ENCODE data around the gene TMEM74B.

Gene TMEM74B

DNA sequence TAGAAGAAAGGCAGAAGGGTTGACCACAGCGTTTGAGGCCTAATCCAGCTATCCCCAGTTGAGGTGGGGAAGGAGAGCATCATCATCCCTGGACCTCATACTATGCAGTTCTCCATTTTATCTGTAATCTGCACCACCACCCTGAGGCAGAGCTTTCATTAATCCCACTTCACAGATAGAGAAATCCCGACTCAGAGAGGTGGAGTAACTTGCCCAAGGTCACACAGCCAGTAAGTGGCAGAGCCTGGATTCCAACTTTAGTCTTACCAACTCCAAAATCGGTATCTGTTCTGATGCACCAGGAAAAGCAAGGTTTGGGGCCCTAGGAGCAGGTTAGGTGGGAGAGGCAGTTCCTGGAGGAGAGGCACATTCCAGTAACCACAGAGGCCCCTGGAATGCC lies 6.7 kb downstream of the TMEM74B start:
- TF ChIP-seq, protein P1, sequence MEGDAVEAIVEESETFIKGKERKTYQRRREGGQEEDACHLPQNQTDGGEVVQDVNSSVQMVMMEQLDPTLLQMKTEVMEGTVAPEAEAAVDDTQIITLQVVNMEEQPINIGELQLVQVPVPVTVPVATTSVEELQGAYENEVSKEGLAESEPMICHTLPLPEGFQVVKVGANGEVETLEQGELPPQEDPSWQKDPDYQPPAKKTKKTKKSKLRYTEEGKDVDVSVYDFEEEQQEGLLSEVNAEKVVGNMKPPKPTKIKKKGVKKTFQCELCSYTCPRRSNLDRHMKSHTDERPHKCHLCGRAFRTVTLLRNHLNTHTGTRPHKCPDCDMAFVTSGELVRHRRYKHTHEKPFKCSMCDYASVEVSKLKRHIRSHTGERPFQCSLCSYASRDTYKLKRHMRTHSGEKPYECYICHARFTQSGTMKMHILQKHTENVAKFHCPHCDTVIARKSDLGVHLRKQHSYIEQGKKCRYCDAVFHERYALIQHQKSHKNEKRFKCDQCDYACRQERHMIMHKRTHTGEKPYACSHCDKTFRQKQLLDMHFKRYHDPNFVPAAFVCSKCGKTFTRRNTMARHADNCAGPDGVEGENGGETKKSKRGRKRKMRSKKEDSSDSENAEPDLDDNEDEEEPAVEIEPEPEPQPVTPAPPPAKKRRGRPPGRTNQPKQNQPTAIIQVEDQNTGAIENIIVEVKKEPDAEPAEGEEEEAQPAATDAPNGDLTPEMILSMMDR (IDR thresholded peaks at IDR 0.05; ENCODE audit: insufficient read depth, low read depth, low read length, missing control alignments), result no peak
- no peak overlapping the region for H3K4me3 ChIP-seq (ENCODE audit: low read length)
- DNase-seq (ENCODE audit: low read depth), result no peak

DNA sequence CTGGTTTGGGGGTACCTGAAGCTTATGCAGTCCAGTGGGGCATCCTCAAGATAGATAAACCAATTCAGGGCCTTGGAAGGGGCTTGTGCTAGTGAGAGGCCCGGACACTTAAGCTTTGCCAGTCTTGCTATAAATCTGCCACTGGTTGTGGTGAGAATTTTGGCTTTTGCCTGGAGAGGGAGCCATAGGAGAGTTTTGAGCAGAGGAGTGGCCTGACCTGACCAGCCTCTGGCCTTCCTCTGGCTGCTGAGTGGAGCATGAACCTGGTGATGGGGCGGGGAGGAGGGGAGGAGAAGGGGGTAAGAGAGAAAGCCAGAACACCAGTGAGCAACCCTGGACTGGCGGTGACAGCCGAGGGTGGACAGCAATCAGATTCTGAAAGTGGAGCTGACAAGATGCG lies 7.1 kb downstream of the TMEM74B start:
- TF ChIP-seq, protein P1 (IDR thresholded peaks at IDR 0.05; ENCODE audit: insufficient read depth, low read depth, low read length, missing control alignments), result no peak
- peak; percentile 25 for DNase-seq (ENCODE audit: low read depth)
- H3K4me3 ChIP-seq (ENCODE audit: low read length), result no peak overlapping the region

DNA sequence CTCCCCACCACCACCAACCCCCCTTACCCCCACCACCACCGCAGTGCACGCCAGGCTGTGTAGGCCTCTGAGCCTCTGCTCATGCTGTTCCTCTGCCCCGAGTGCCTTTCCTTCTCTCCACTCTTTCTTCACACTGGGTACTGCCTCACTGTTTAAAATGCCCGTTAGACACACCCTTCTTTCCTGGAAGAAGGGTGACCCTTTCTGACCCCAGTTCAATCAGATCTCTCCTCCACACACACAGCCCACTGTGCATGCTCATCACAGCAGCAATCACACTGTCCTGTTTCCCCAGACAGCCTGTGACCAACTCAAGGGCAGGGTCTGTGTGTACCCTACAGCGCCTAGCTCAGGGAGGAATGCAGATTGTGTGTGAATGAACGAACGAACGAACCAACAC lies 10.0 kb downstream of the TMEM74B start:
- H3K4me3 ChIP-seq (ENCODE audit: low read length), result no peak overlapping the region
- DNase-seq (ENCODE audit: low read depth), result no peak
- TF ChIP-seq, protein P1 (IDR thresholded peaks at IDR 0.05; ENCODE audit: insufficient read depth, low read depth, low read length, missing control alignments), result no peak

DNA sequence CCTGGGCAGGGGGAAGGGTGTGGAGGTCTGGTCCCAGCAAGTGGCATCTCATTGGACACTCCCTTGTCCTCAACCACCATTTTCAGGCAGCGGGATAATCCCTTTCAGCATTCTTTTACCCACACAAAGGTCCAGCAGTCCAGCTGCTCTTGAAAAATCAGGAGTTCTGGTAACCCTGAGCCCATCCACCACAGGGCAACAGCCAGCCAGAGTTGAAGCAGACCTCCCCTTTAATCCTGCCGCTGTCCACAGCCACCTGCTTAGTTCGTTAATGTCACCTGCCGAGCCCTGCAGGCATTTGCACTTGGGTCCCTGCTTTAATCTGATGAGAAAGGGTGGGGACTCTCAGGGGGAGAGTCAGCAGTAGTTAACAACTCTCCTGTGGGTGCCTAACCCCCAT lies 11.1 kb downstream of the TMEM74B start:
- no peak overlapping the region for H3K4me3 ChIP-seq (ENCODE audit: low read length)
- TF ChIP-seq, protein P1 (IDR thresholded peaks at IDR 0.05; ENCODE audit: insufficient read depth, low read depth, low read length, missing control alignments), result no peak
- DNase-seq (ENCODE audit: low read depth), result no peak

DNA sequence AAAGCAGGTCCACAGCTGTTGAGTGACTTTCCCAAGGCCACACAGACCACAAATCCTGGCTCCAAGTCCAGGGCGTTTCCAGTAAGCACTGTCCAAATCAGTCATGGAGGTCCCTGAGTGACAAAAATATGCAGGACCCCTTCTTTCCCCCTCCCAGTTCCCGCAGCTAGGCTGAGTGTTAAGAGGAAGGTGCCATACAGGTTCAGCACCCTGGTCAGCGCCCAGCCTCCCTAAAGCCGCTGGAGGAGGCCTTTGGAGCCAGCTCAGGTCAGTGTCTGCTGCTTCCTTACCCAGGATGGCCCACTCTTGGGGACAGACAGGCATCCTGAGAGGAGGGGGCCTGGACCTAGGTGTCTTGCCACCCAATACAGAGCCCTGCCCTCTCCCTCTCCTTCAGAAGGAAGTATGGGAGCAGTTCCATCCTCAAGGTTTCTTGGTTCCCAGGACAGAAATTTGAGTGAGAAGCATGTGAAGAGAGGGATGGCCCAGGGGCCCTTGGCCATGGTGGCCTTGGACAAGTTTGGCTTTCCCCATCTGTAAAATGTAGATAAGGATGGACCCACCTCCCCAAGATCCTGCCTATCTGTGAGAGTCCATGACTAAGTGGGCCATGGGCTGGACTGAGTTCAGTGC lies 13.2 kb downstream of the TMEM74B start:
- TF ChIP-seq, protein P1 (IDR thresholded peaks at IDR 0.05; ENCODE audit: insufficient read depth, low read depth, low read length, missing control alignments), result no peak
- H3K4me3 ChIP-seq (ENCODE audit: low read length), result no peak overlapping the region
- DNase-seq (ENCODE audit: low read depth), result peak; percentile 52

DNA sequence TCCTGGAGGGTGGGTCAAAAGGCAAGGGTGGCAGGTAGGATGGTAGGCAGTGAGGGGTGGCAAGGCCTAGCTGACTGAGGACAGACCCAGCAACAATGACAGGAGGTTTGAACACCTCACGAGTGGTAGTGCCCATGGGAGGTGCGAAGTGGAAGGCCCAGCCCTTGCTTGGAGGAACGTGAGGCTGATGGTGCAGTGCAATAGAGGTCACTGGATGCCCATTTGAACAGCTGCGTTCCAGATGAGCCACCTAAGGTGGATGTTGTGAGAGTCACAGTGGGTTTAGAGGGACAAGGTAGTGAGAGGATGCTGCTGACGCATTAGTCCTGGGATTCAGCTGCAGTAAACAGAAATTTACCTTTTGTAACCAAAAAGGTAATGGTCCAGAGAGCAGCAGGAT lies 15.6 kb downstream of the TMEM74B start:
- DNase-seq (ENCODE audit: low read depth), result no peak
- H3K4me3 ChIP-seq (ENCODE audit: low read length), result no peak overlapping the region
- TF ChIP-seq, protein P1 (IDR thresholded peaks at IDR 0.05; ENCODE audit: insufficient read depth, low read depth, low read length, missing control alignments), result no peak

All from epithelial cell of esophagus (primary cell).